HG02870 (cell line): ENCODE measurements around the gene OPCML.

Experiments used
- ATAC-seq: cut with Tn5 transposase; IDR thresholded peaks from one replicate; pipeline ENCODE4 v1.9.1; 2021; ENCODE audit warnings: mild to moderate bottlenecking, moderate library complexity; ENCODE audit not compliant: unreplicated experiment

Gene OPCML

DNA sequence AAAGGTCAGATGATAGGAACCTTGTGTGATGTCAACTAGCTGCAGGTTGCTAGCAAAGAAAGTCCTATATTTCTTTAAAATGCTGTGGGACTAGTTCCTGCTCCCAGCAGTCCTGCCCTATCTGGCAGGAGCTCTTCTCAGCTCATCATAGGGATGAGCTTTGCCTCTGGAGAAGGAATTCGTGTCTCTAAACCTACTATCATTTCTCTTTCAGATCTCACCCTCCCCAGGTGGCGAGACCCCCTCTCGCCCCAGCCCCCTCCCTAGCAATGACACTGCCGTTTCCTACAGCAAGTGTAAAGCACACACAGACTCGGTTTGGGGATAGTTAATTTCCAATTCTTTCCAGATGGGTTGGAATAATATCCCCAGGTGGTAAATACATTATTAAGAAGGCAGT is 533.3 kb downstream of the OPCML start:
- ATAC-seq = no peak

GRCh38 chr11:132997396-132997795 is 534.9 kb downstream of the OPCML start:
- ATAC-seq = no peak

GRCh38 chr11:132994966-132995365 is 537.3 kb downstream of the OPCML start:
- ATAC-seq = no peak

GRCh38 chr11:132993991-132994502 is 538.3 kb downstream of the OPCML start:
- ATAC-seq = no peak

DNA sequence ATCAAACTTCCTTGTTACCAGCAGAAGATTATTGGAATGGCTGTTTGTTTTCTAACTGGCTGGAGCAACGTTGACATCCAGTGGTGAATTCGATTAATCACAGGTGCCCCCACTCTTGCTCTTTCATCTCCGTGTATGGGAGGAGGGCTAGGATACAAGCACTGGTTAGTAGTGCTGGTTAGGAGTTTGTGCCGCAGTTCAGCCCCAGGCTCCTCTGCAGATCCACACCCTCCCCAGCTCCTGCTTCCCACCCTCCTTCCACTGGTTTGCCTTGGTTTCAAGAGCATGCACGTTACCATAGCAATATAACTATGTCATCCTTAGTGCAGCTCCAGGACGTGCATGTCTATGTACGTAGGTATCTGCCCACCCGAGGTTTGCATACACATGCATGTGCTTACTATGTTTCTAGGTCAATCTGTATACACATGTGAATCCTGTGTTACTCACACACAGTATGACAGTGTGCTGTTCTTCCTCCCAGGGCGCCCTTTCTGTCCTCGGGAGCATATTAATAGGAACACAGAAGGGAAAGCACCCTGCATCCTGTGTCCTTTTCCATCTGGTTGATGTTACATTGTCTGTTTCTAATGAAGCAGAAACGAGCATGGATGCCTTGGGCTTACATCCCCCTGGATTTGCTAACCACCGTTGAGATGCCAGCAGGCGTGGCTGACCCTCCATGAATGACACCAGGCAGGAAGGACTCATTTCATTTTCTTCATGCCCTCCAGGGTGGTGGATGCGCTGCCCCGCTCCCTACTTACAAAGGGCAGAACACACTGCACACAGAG is 539.3 kb downstream of the OPCML start:
- no peak for ATAC-seq

- ATAC-seq = no peak
Measured at GRCh38 chr11:132988411-132988810, 543.9 kb downstream of the OPCML start.

- ATAC-seq = no peak
Measured at GRCh38 chr11:132987936-132988335, 544.4 kb downstream of the OPCML start.

DNA sequence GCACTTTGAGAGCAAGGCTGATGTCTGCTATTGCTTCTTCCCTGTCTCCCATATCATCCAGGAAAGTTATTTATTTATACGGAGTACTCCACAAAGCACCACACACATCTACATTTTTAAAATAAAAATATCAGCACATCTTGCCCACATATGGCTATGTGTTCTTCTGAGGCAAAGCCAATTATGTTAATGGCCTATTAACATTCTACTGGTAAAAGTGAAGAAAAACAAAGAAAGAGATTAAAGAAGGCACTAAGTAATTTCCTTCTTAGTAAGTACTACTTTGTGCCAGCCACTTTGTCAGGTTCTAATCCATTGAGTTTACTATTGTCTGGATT is 548.7 kb downstream of the OPCML start:
- ATAC-seq = no peak

GRCh38 chr11:132982772-132983640 is 549.3 kb downstream of the OPCML start:
- no peak for ATAC-seq

- ATAC-seq = no peak
Measured at GRCh38 chr11:132981131-132981956, 551.0 kb downstream of the OPCML start.

GRCh38 chr11:132980670-132981069 is 551.6 kb downstream of the OPCML start:
- no peak for ATAC-seq

- no peak for ATAC-seq
Measured at GRCh38 chr11:132977746-132978145, 554.6 kb downstream of the OPCML start.

GRCh38 chr11:132977241-132977640 is 555.1 kb downstream of the OPCML start:
- ATAC-seq = no peak

DNA sequence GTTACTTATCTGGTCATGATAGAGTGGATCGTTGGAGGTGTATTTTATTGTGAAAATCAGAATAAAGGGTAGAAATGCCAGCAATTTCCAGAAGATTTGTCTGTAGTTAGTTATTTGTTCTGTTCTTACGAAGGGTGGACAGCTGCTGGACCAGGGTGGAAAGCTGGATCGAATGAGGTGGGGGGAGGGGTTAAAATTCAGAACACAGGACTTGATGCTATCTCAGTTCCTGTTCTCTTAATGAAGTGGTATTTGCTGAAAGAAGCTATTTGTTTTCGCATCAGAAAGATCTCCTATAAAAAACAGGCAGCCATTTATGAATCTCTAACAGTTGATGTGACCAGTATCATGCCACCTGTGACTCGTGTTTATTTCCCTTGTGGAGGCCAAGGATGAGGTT is 556.2 kb downstream of the OPCML start:
- ATAC-seq = no peak

GRCh38 chr11:132973686-132974085 is 558.6 kb downstream of the OPCML start:
- no peak for ATAC-seq

GRCh38 chr11:132972565-132972964 is 559.7 kb downstream of the OPCML start:
- no peak for ATAC-seq

GRCh38 chr11:132971351-132971750 is 561.0 kb downstream of the OPCML start:
- ATAC-seq = no peak

- ATAC-seq = no peak
Measured at GRCh38 chr11:132969892-132970291, 562.4 kb downstream of the OPCML start.

DNA sequence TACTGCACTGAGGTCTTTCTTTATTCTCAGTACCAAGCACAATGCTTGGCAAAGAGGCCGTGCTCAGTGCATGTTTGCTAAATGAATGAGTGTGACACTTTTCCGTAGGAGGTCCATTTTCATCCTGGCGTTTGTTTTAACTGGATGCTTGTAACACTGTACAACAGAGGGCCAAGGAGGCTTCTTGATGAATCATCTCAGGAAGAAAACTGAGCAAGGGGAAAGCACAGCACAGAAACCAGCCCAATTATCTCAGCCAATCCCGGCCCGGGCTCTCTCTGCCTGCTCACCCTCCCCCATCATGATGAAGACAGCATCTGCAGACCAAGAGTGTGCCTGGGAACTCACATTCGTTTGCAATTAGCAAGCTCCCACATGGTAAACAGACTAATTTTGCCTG is 570.3 kb downstream of the OPCML start:
- no peak for ATAC-seq

DNA sequence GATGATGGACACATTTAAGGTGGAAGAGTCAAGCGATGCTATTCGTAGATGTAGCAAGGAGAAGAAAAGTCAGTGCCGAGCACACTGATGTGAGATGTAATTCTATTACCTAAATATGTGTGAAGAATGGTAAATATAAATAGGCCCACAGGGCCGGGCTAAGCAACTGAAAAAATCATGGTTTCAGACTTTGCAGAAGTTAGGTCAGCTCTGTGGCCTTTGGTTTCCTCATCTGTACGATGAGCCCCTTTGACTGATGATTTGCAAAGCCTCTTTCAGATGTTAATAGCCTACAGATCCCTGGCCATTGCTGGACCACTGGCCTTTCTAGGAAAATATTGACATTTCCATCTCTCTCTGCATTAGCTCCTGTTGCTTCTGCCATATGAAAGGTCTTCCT is 570.8 kb downstream of the OPCML start:
- ATAC-seq = no peak
